ENCODE data around the gene SIRT7. TPM values are rescaled to one million over a fixed set of nuclear protein-coding genes. Genes with fewer than 3 reads are reported as not detected.

SIRT7 gene
- total RNA-seq, 1 donor from 2014 or later, result 22.6 TPM

DNA sequence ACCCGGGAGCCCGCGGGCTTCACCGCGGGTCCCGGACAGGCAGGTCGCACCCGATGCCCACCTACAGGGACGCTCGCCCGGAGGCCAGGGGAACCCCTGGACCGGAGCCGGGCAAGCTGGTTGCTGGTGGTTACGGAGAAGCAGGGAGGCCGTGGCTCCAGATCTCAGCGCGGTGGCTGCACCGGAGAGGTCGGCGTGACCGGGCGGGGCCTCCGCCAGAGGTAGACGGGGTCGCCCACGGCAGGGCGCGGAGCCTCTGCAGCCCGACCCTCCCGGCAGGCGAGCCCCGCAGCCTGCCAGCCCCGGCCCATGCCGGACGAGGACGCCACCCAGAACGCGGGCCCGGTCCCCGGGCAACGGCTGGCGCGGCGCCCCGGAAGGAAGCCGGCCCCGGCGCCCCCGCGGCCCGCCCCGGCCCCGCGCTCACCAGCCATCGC, 7.1 kb downstream of the SIRT7 start:
- Mint-ChIP-seq H3K27ac (no peak overlapping the region), H3K4me3 (peak overlapping the region; percentile 82), H3K27me3 (ENCODE audit: low read depth) (no peaks in the 10 kb centered on the region), H3K9me3 (no peaks in the 10 kb centered on the region), H3K36me3 (peaks cover 11% of the 10 kb centered on the region), H3K4me1 (peaks cover 3% of the 10 kb centered on the region)
- DNase-seq (ENCODE audit: low spot score in 2 of 2, unreplicated experiment in 2 of 2), result peak in 1 of 2 experiments; percentile 55
- TF ChIP-seq CTCF (IDR thresholded peaks at IDR 0.05; ENCODE audit: unreplicated experiment), result no peak

- no peak for TF ChIP-seq CTCF (IDR thresholded peaks at IDR 0.05; ENCODE audit: unreplicated experiment)
- peak overlapping the region; percentile 64 for H3K27ac Mint-ChIP-seq
- peak overlapping the region; percentile 82 for H3K4me3 Mint-ChIP-seq
- H3K4me1 Mint-ChIP-seq, result peaks cover 3% of the 10 kb centered on the region
- H3K27me3 Mint-ChIP-seq (ENCODE audit: low read depth), result no peaks in the 10 kb centered on the region
- no peaks in the 10 kb centered on the region for H3K9me3 Mint-ChIP-seq
- H3K36me3 Mint-ChIP-seq, result peaks cover 11% of the 10 kb centered on the region
- DNase-seq (ENCODE audit: low spot score in 2 of 2, unreplicated experiment in 2 of 2), result no peak
These were observed 7.8 kb downstream of the SIRT7 start for GRCh38 chr17:81909966-81910839.

GRCh38 chr17:81909231-81909630, 8.7 kb downstream of the SIRT7 start:
- Mint-ChIP-seq H3K36me3 (peaks cover 11% of the 10 kb centered on the region), H3K27ac (no peak overlapping the region), H3K4me1 (peaks cover 3% of the 10 kb centered on the region), H3K4me3 (peak overlapping the region; percentile 22), H3K9me3 (no peaks in the 10 kb centered on the region), H3K27me3 (ENCODE audit: low read depth) (no peaks in the 10 kb centered on the region)
- no peak for DNase-seq (ENCODE audit: low spot score in 2 of 2, unreplicated experiment in 2 of 2)
- TF ChIP-seq CTCF (IDR thresholded peaks at IDR 0.05; ENCODE audit: unreplicated experiment), result no peak

DNA sequence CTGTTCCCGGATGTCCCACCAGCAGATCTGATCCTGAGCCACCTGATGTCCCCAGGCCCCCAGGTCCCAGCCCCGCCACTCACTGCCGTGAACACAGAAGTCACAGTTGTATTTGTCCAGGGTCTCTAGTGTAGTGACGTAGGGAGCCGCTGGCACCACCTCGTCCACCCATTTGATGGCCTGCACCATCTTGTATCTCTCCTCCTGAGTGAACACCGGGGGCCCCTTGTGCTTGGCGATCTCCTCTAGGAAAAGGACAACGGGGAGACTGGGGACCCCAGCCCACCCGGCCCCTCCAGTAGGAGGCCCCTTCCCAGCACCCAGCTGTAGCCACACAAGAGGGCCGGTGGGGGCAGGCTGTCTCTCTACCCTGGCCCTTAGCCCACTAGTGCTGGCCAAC, 9.2 kb downstream of the SIRT7 start:
- Mint-ChIP-seq H3K9me3 (no peaks in the 10 kb centered on the region), H3K27ac (no peak overlapping the region), H3K4me3 (no peak overlapping the region), H3K27me3 (ENCODE audit: low read depth) (no peaks in the 10 kb centered on the region), H3K4me1 (peaks cover 3% of the 10 kb centered on the region), H3K36me3 (peaks cover 11% of the 10 kb centered on the region)
- no peak for TF ChIP-seq CTCF (IDR thresholded peaks at IDR 0.05; ENCODE audit: unreplicated experiment)
- no peak for DNase-seq (ENCODE audit: low spot score in 2 of 2, unreplicated experiment in 2 of 2)

DNA sequence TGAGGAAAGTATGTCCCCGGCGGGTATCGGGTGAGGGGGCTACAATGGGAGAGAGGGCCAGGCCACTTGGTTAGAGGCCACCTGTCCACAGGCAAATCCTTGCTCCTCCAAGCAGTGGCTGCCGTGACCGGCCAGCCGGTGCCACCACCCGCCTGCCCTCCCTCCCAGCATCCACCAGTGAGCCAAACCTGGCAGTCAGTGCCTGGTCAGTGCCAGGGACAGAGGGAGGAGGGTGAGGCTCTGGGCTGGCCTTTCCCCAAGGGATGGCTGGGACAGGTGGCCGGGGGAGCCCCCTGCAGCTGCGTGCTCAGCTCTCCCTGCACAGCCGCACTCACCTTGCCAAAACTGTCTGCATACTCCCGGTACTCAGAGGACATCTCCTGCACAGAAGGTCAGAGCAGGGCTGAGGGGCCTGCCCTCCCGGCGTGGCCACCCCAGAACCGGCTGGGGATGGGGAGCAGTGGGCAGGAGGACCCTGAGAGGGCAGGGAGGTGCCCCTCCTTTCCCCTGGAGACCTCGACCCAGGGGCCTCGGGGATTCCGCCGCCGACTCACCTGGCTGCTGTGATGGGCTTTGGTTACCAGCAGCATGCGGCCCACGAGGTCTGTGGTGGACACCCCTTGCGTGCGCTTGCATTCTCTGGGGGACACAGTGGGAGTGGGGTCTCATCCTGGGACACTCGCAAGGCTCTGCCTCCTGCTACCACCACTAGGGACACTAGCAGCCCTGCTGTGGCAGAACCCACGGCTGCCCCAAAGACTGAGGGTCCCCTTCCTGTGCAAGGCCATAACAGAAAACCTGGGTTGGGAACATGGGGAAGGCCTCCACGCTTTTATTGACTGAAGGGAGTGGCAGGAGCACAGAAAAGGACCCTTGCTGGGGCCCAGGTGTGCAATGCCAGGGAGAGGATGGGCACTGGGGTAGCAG, 10.5 kb downstream of the SIRT7 start:
- peaks cover 5% of the 10 kb centered on the region for H3K27me3 Mint-ChIP-seq (ENCODE audit: low read depth)
- no peak for DNase-seq (ENCODE audit: low spot score in 2 of 2, unreplicated experiment in 2 of 2)
- peaks cover 3% of the 10 kb centered on the region for H3K4me1 Mint-ChIP-seq
- H3K27ac Mint-ChIP-seq, result no peak overlapping the region
- peaks cover 2% of the 10 kb centered on the region for H3K36me3 Mint-ChIP-seq
- H3K4me3 Mint-ChIP-seq, result no peak overlapping the region
- H3K9me3 Mint-ChIP-seq, result no peaks in the 10 kb centered on the region
- no peak for TF ChIP-seq CTCF (IDR thresholded peaks at IDR 0.05; ENCODE audit: unreplicated experiment)

Measured in mesothelial cell of epicardium (in vitro differentiated cells).